ENCODE measurements around the gene VTI1B.

DNA sequence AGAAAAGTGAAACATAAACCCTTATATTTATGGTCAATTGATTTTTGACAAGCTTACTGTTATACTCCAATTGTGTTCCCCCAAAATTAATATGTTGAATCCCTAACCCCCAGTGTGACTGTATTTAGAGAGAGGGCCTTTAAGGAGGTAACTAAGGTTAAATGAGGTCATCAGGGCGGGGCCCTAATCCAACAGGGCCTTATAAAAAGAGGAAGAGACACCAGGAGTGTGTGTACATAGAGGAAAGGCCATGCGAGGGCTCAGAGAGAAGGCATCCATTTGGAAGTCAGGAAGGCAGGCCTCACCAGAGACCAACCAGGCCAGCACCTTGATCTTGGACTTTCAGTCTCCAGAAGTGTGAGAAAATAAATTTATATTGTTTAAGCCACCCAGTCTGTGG, 6.5 kb upstream of the VTI1B start:
- TF ChIP-seq, protein P1, sequence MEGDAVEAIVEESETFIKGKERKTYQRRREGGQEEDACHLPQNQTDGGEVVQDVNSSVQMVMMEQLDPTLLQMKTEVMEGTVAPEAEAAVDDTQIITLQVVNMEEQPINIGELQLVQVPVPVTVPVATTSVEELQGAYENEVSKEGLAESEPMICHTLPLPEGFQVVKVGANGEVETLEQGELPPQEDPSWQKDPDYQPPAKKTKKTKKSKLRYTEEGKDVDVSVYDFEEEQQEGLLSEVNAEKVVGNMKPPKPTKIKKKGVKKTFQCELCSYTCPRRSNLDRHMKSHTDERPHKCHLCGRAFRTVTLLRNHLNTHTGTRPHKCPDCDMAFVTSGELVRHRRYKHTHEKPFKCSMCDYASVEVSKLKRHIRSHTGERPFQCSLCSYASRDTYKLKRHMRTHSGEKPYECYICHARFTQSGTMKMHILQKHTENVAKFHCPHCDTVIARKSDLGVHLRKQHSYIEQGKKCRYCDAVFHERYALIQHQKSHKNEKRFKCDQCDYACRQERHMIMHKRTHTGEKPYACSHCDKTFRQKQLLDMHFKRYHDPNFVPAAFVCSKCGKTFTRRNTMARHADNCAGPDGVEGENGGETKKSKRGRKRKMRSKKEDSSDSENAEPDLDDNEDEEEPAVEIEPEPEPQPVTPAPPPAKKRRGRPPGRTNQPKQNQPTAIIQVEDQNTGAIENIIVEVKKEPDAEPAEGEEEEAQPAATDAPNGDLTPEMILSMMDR (IDR thresholded peaks at IDR 0.05): no peak
- TF ChIP-seq EZH2 (IDR thresholded peaks at IDR 0.05): no peak
- TF ChIP-seq EZH2phosphoT487 (IDR thresholded peaks at IDR 0.05): no peak

Data from neural progenitor cell (in vitro differentiated cells).